Trophoblast cell (in vitro differentiated cells and primary cell): Measurements from ENCODE around the gene GPBAR1.

Experiments
- DNase-seq, 2 donors: peaks; one replicate each; pipeline ENCODE4 v3.0.0-alpha.2; 2016
- H2AFZ ChIP-seq: 2 replicates; pipeline ENCODE4 v1.6.1; 2013; ENCODE audit warnings: low read length, moderate library complexity, mild to moderate bottlenecking; ENCODE audit not compliant: insufficient read depth, poor library complexity
- H2AK5ac ChIP-seq: 2 replicates; pipeline ENCODE4 v1.6.1; 2013; ENCODE audit warnings: mild to moderate bottlenecking, low read length
- H2BK120ac ChIP-seq: 2 replicates; pipeline ENCODE4 v1.6.1; 2013; ENCODE audit warnings: low read length, mild to moderate bottlenecking, moderate library complexity; ENCODE audit not compliant: insufficient read depth, poor library complexity
- H2BK12ac ChIP-seq: 2 replicates; pipeline ENCODE4 v1.6.1; 2013; ENCODE audit warnings: mild to moderate bottlenecking, low read length, moderate library complexity
- H2BK5ac ChIP-seq: 2 replicates; pipeline ENCODE4 v1.6.1; 2013; ENCODE audit warnings: low read length, low read depth, moderate library complexity, mild to moderate bottlenecking; ENCODE audit not compliant: poor library complexity
- H3K14ac ChIP-seq: 2 replicates; pipeline ENCODE4 v1.6.1; 2013; ENCODE audit warnings: mild to moderate bottlenecking, low read length
- H3K18ac ChIP-seq: 2 replicates; pipeline ENCODE4 v1.6.1; 2013; ENCODE audit warnings: mild to moderate bottlenecking, low read length
- H3K23ac ChIP-seq: 2 replicates; pipeline ENCODE4 v1.6.1; 2013; ENCODE audit warnings: low read length
- H3K27ac ChIP-seq: 2 replicates; pipeline ENCODE4 v1.5.1; 2013; ENCODE audit warnings: low read depth, mild to moderate bottlenecking, inconsistent platforms, low read length, moderate library complexity
- H3K27me3 ChIP-seq: 2 replicates; pipeline ENCODE4 v1.6.1; 2013; ENCODE audit warnings: inconsistent platforms, mild to moderate bottlenecking, low read length, moderate library complexity; ENCODE audit not compliant: insufficient read depth
- H3K36me3 ChIP-seq, 2 experiments: 1 replicate in 1 of 2; 2 replicates in 1 of 2; pipeline ENCODE4 v1.6.1; 2013; ENCODE audit warnings: low read length in 2 of 2, mild to moderate bottlenecking in 2 of 2, moderate library complexity in 1 of 2; ENCODE audit not compliant: insufficient read depth in 2 of 2, control insufficient read depth in 1 of 2
- H3K4ac ChIP-seq: 2 replicates; pipeline ENCODE4 v1.6.1; 2013; ENCODE audit warnings: low read depth, mild to moderate bottlenecking, low read length, moderate library complexity
- H3K4me1 ChIP-seq, 2 experiments: 1 replicate in 1 of 2; 2 replicates in 1 of 2; pipeline ENCODE4 v1.6.1; 2013; ENCODE audit warnings: low read length in 2 of 2, mild to moderate bottlenecking in 2 of 2, moderate library complexity in 1 of 2; ENCODE audit not compliant: insufficient read depth in 2 of 2, control insufficient read depth in 1 of 2
- H3K4me2 ChIP-seq: 2 replicates; pipeline ENCODE4 v1.6.1; 2013; ENCODE audit warnings: inconsistent platforms, mild to moderate bottlenecking, low read length, moderate library complexity
- H3K4me3 ChIP-seq: 2 replicates; pipeline ENCODE4 v1.5.1; 2013; ENCODE audit warnings: mild to moderate bottlenecking, low read depth, low read length, inconsistent platforms
- H3K79me1 ChIP-seq: one replicate; pipeline ENCODE4 v1.6.1; 2013; ENCODE audit warnings: low read length
- H3K79me2 ChIP-seq: 2 replicates; pipeline ENCODE4 v1.6.1; 2013; ENCODE audit warnings: low read length, mild to moderate bottlenecking; ENCODE audit not compliant: control insufficient read depth, insufficient read depth, poor library complexity
- H3K9ac ChIP-seq: 2 replicates; pipeline ENCODE4 v1.6.1; 2013; ENCODE audit warnings: mild to moderate bottlenecking, low read length
- H3K9me3 ChIP-seq: 2 replicates; pipeline ENCODE4 v1.6.1; 2013; ENCODE audit warnings: low read depth, mild to moderate bottlenecking, control low read depth, inconsistent platforms, low read length; ENCODE audit not compliant: insufficient read depth
- H4K12ac ChIP-seq: 2 replicates; pipeline ENCODE4 v1.6.1; 2013; ENCODE audit warnings: low read depth, mild to moderate bottlenecking, low read length, moderate library complexity
- H4K8ac ChIP-seq: 2 replicates; pipeline ENCODE4 v1.6.1; 2013; ENCODE audit warnings: low read depth, mild to moderate bottlenecking, low read length, moderate library complexity
- H4K91ac ChIP-seq: one replicate; pipeline ENCODE4 v1.6.1; 2013; ENCODE audit warnings: low read depth, mild to moderate bottlenecking, low read length, moderate library complexity
- WGBS: extraction: QIAGEN DNeasy Blood & Tissue Kit; methylation state at CpG from one replicate; pipeline ENCODE4 v1.1.7; 2013; ENCODE audit warnings: missing lambda C conversion rate; ENCODE audit not compliant: insufficient read length, insufficient coverage; ENCODE audit errors: extremely low coverage; 5-methylcytosine and 5-hydroxymethylcytosine counted together

The GPBAR1 gene

DNA sequence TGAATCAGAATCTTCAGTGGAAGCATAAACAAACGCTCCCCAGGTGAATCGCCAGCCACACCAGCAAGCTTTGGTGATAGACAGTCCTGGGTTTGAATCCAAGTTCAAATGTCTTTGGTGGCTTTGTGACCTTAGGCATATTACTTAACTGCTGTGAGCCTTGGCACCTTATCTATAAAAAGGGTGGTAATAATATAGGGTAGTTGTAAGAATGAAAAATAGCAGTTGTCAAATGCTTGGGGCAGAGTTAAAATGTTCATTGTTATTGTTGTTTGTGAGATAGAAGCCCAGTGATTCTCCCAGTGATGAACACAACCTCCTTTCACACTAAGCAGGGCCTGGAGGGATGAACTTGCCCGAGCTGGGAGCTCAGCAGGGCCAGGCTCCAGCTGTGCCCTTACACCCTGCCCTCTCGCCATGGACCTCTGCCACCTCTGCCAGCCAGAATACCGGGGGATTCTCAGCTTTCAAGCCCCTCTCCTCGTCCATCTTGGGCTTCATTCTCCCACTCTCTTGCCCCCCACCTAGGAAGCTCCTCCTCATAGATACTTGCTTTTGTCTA lies 37.6 kb downstream of the GPBAR1 start:
- no peak overlapping the region for H3K4ac ChIP-seq
- no peak for DNase-seq
- no peak overlapping the region for H3K18ac ChIP-seq
- no peak overlapping the region for H3K9ac ChIP-seq
- peak overlapping the region; percentile 7 for H4K91ac ChIP-seq
- WGBS: no CpG with 5 or more reads among the region's 6 CpGs
- H4K12ac ChIP-seq: no peak overlapping the region
- H2BK5ac ChIP-seq: no peak overlapping the region
- no peak overlapping the region for H3K4me2 ChIP-seq
- H2BK120ac ChIP-seq: no peak overlapping the region
- H3K79me1 ChIP-seq: peaks cover 10% of the 10 kb centered on the region
- no peak overlapping the region for H2AFZ ChIP-seq
- no peak overlapping the region for H3K4me3 ChIP-seq
- H3K9me3 ChIP-seq: no peaks in the 10 kb centered on the region
- peaks cover 1% of the 10 kb centered on the region for H3K79me2 ChIP-seq
- peaks cover 18 to 23% of the 10 kb centered on the region in 2 experiments for H3K4me1 ChIP-seq
- no peak overlapping the region for H3K23ac ChIP-seq
- no peak overlapping the region for H4K8ac ChIP-seq
- H3K14ac ChIP-seq: no peak overlapping the region
- no peaks in the 10 kb centered on the region for H3K27me3 ChIP-seq
- H2BK12ac ChIP-seq: no peak overlapping the region
- H2AK5ac ChIP-seq: no peak overlapping the region
- H3K27ac ChIP-seq: peak overlapping the region; percentile 2
- no peaks in the 10 kb centered on the region for H3K36me3 ChIP-seq

DNA sequence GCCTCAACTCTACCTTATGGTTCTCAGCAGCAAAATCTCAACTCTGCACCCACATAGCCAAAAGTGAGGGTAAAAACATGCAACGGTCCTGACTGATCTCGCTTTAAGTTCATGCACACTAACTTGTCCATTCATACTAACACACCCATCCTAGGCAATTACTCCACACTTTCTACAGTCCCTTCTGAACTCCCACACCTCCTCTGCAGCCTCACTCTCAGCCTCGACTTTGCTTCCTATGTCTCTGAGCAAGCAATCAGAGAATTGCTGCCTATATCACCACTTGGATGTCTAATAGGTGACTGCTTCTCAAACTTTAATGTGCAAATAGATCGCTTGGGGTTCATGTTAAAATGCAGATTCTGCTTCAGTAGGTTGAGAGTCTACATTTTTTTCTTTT lies 39.3 kb downstream of the GPBAR1 start:
- Histone ChIP-seq H3K27ac (no peak overlapping the region), H3K9ac (no peak overlapping the region), H4K12ac (no peak overlapping the region), H3K36me3 (no peaks in the 10 kb centered on the region), H2BK12ac (no peak overlapping the region), H3K27me3 (no peaks in the 10 kb centered on the region), H2AFZ (no peak overlapping the region), H3K4me1 (peaks cover 8 to 11% of the 10 kb centered on the region in 2 experiments), H2BK120ac (no peak overlapping the region), H2AK5ac (no peak overlapping the region), H4K8ac (no peak overlapping the region), H2BK5ac (no peak overlapping the region), H4K91ac (no peak overlapping the region), H3K9me3 (no peaks in the 10 kb centered on the region), H3K79me1 (peaks cover 4% of the 10 kb centered on the region), H3K14ac (no peak overlapping the region), H3K18ac (no peak overlapping the region), H3K4me2 (no peak overlapping the region), H3K23ac (no peak overlapping the region), H3K4ac (no peak overlapping the region), H3K4me3 (no peak overlapping the region), H3K79me2 (peaks cover 1% of the 10 kb centered on the region)
- DNase-seq: no peak
- no CpG with 5 or more reads among the region's 4 CpGs for WGBS

DNA sequence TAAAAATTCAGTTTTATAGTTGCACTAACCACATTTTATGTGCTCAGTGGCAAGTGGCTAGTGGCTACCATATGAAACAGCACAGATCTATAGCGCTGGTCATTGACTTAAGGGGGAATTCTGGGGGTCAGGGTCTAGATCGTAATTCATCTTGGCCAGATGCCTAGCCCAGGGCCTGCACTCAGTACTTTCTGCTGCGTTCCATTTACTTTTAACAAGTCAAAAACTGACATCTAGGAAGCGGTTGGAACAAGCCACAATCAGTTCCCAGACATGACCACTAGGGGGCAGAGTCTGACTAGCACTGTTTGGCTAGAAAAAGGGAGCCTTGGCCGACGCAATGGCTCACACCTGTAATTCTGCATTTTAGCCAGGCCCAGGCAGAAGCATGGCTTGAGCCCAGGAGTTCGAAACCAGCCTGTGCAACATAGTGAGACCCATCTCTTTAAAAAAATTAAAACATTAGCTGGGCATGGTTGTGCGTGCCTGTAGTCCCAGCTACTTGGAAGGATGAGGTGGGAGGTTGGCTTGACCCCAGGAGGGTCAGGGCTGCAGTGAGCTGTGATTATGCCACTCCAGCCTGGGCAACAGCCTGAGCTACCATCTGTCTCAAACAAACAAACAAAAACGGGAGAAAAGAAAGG lies 40.5 kb downstream of the GPBAR1 start:
- no peak overlapping the region for H3K9ac ChIP-seq
- H2AFZ ChIP-seq: no peak overlapping the region
- H3K18ac ChIP-seq: no peak overlapping the region
- no peaks in the 10 kb centered on the region for H3K9me3 ChIP-seq
- no peak overlapping the region for H3K27ac ChIP-seq
- H3K36me3 ChIP-seq: no peaks in the 10 kb centered on the region
- no peak overlapping the region for H3K4me2 ChIP-seq
- peaks cover 4% of the 10 kb centered on the region in 2 experiments for H3K4me1 ChIP-seq
- H3K23ac ChIP-seq: no peak overlapping the region
- no peak overlapping the region for H2BK12ac ChIP-seq
- no peak overlapping the region for H4K91ac ChIP-seq
- H3K27me3 ChIP-seq: no peaks in the 10 kb centered on the region
- no peak overlapping the region for H3K14ac ChIP-seq
- H3K4ac ChIP-seq: no peak overlapping the region
- H2AK5ac ChIP-seq: no peak overlapping the region
- H3K79me1 ChIP-seq: no peaks in the 10 kb centered on the region
- H2BK5ac ChIP-seq: no peak overlapping the region
- peaks cover 1% of the 10 kb centered on the region for H3K79me2 ChIP-seq
- no CpG with 5 or more reads among the region's 9 CpGs for WGBS
- no peak overlapping the region for H2BK120ac ChIP-seq
- H4K12ac ChIP-seq: no peak overlapping the region
- peak; percentile 92 to 99 for DNase-seq
- no peak overlapping the region for H4K8ac ChIP-seq
- H3K4me3 ChIP-seq: no peak overlapping the region

DNA sequence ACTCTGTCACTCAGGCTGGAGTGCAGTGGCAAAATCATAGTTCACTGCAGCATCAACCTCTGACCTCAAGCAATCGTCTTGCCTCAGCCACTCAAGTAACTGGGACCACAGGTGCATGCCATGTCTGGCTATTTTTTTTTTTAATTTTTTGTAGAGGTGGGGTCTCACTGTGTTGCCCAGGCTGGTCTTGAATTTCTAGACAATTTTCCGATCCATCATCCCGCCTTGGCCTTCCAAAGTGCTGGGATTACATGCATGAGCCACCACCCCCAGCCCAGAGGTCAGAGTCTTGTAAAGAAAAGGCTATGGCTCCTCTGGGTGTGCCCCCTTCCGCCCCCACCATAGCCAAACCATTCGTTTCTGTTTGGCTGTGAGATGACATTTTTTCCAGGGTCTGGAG lies 44.6 kb downstream of the GPBAR1 start:
- Histone ChIP-seq H2BK120ac (no peak overlapping the region), H3K4me2 (no peak overlapping the region), H4K12ac (no peak overlapping the region), H3K79me2 (peaks cover 1% of the 10 kb centered on the region), H3K23ac (no peak overlapping the region), H3K27ac (no peak overlapping the region), H3K4ac (no peak overlapping the region), H3K9me3 (no peaks in the 10 kb centered on the region), H3K79me1 (no peaks in the 10 kb centered on the region), H2BK12ac (no peak overlapping the region), H2BK5ac (no peak overlapping the region), H3K18ac (no peak overlapping the region), H2AFZ (no peak overlapping the region), H2AK5ac (no peak overlapping the region), H3K27me3 (no peaks in the 10 kb centered on the region), H3K9ac (no peak overlapping the region), H4K91ac (no peak overlapping the region), H4K8ac (no peak overlapping the region), H3K4me1 (no peaks in the 10 kb centered on the region), H3K36me3 (no peaks in the 10 kb centered on the region), H3K4me3 (no peak overlapping the region), H3K14ac (no peak overlapping the region)
- no CpG with 5 or more reads among the region's 5 CpGs for WGBS
- DNase-seq: no peak
